Measurements from ENCODE around the gene CRACR2B.

DNA sequence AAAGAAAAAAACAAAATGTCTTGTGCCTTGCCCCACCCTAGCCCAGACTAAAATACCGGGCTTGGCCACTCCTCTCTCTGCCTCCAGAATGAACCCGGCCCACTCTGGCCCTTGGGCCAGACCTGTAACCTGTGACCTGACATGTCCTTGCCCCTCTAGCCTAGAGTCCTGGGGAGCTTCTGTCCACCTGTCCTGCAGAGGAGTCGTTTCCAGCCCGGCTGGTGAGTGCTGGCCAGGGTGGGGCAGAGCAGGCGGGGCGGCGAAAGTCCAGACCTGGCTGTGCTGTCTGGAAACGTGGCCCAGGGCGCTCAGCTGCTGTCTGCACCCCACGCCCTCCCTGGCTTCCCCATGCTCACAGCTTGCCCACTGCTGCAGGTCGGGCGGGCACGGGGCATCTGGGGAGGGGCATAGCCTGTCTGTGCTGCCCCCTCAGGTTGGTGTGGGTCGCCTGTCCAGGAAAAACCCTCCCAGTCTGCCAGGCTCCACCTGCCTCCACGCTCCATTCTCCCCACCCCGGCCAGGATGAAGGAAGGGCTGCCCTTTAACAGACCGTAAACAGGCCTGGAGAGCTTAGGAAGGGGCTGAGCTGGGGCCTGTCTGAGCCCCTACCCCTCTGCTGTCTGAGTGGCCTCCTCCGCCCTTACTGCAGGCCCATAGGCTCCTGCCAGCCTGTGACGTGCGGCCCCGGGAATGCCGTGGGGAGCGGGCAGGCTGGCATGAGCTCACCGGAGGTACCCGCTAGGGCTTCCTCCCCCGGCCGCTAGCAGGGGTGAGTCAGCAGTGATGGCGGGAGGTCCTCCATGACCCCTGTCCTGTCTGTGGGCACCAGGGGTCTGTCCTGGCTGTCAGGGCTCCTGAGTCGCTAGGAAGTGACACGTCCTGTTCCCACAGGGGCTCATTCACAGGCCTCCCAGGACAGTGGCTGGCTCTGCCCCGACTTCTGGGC lies 6.9 kb downstream of the CRACR2B start:
- TF ChIP-seq POLR2A (IDR thresholded peaks at IDR 0.05; ENCODE audit: borderline replicate concordance, extremely low read depth, insufficient read depth, insufficient read length): no peak
- TF ChIP-seq POLR2AphosphoS5 (IDR thresholded peaks at IDR 0.05; ENCODE audit: low read depth, low read length): peak; percentile 72; the same call in 1 of the 2 replicates
- no peak for TF ChIP-seq SRF (IDR thresholded peaks at IDR 0.05; ENCODE audit: low read depth)
- TF ChIP-seq, protein P1, sequence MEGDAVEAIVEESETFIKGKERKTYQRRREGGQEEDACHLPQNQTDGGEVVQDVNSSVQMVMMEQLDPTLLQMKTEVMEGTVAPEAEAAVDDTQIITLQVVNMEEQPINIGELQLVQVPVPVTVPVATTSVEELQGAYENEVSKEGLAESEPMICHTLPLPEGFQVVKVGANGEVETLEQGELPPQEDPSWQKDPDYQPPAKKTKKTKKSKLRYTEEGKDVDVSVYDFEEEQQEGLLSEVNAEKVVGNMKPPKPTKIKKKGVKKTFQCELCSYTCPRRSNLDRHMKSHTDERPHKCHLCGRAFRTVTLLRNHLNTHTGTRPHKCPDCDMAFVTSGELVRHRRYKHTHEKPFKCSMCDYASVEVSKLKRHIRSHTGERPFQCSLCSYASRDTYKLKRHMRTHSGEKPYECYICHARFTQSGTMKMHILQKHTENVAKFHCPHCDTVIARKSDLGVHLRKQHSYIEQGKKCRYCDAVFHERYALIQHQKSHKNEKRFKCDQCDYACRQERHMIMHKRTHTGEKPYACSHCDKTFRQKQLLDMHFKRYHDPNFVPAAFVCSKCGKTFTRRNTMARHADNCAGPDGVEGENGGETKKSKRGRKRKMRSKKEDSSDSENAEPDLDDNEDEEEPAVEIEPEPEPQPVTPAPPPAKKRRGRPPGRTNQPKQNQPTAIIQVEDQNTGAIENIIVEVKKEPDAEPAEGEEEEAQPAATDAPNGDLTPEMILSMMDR (IDR thresholded peaks at IDR 0.05 in 2 of 3, conservative IDR thresholded peaks at IDR 0.05 in 1 of 3; ENCODE audit: borderline replicate concordance in 1 of 3, insufficient read depth in 1 of 3, low read depth in 2 of 3, low read length in 2 of 3): no peak
- no peak for TF ChIP-seq TCF7L2 (IDR thresholded peaks at IDR 0.05; ENCODE audit: borderline replicate concordance, extremely low read depth, insufficient read depth, insufficient read length)
- TF ChIP-seq SP1 (IDR thresholded peaks at IDR 0.05; ENCODE audit: low read depth): no peak
- TF ChIP-seq ELF1 (IDR thresholded peaks at IDR 0.05; ENCODE audit: borderline replicate concordance, low read depth): no peak
- no peak for TF ChIP-seq JUND (IDR thresholded peaks at IDR 0.05)
- no peak for TF ChIP-seq ZNF274 (IDR thresholded peaks at IDR 0.05; ENCODE audit: low read depth, low read length)

Data from HCT116 (cell line).